ENCODE data around the gene CASKIN1. TPM values are rescaled to one million over a fixed set of nuclear protein-coding genes. Genes with fewer than 3 reads are reported as not detected.

The CASKIN1 gene
- total RNA-seq, 4 donors from 2014 or later, result 0.12 to 0.19 (median 0.14) TPM

DNA sequence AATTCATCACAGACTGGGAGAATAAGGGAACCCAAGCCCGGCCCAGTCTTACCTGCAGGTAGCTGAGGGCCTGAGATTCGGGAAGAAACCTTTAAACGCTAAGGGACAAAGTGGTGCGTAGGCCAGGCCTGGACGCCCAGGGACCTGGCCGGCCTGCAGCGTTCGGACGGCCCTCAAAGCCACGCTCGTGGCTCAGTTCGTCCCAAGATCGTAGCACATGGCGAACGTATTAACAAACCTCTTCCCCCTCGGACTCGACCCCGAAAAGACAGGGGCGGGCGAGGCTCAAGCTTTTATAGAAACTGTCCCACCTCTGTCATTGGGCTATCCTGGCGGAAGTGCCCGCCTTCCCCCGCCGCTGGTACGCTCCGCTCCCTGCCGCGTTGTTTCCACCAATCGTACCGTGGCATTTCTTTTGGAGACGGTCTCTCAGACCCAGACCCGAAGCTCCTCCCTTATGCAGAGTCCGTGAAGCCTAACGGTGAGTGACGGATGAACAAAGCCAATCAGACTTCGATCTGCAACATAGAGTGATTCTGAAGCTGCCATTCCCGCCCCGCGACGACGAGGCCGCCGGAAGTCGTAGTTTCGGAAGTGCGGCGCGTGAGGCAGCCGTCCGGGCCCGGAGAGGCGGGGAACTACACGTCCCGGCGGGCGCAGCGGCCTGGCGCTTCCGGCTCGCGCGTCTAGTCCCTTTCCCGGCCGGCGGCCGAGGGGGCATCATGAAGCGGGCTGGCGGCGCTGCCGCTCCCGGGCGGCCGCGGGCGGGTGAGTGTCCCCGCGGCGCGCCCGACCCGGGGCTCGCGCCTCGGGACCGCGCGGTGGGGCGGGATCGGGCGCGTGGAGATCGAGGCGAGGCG is 41.1 kb downstream of the CASKIN1 start, which contains the start of gene TRAF7:
TSS of gene TRAF7 (plus strand) at position 692 of the 860 bp plus-strand sequence. CDS start 8,139 bp downstream, outside the sequence.
- DNase-seq (ENCODE audit: low spot score), result peak; percentile 95
- ATAC-seq (ENCODE audit: low FRiP score), result peak; percentile 93
- TF ChIP-seq, protein P1, sequence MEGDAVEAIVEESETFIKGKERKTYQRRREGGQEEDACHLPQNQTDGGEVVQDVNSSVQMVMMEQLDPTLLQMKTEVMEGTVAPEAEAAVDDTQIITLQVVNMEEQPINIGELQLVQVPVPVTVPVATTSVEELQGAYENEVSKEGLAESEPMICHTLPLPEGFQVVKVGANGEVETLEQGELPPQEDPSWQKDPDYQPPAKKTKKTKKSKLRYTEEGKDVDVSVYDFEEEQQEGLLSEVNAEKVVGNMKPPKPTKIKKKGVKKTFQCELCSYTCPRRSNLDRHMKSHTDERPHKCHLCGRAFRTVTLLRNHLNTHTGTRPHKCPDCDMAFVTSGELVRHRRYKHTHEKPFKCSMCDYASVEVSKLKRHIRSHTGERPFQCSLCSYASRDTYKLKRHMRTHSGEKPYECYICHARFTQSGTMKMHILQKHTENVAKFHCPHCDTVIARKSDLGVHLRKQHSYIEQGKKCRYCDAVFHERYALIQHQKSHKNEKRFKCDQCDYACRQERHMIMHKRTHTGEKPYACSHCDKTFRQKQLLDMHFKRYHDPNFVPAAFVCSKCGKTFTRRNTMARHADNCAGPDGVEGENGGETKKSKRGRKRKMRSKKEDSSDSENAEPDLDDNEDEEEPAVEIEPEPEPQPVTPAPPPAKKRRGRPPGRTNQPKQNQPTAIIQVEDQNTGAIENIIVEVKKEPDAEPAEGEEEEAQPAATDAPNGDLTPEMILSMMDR (IDR thresholded peaks at IDR 0.05), result no peak

DNA sequence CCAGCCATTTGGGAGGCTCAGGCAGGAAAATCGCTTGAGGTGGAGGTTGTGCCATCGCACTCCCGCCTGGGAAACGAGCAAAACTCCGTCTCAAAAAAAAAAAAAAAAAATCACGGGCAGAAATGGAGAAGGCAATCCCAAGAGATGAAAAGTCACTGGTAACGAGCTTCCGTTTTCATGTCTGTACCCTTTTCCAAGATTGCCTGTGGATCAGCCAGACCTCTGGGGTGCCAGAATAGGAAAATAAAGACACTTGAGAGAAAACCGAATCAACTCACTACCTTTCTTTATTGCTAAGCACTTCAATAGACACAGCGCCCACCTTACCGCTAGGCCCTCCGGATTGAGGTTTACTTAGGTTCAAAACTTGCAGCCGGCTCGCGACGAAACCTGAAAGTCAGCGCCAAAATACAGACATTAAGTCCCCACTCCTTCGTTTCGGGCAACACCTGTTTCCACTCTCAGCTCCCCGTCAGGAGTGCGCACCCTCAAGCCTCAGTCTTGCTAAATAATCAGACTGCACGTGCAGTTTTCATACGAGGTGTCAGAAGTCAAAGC is 41.8 kb downstream of the CASKIN1 start:
- no peak for ATAC-seq (ENCODE audit: low FRiP score)
- TF ChIP-seq, protein P1 (IDR thresholded peaks at IDR 0.05), result no peak
- no peak for DNase-seq (ENCODE audit: low spot score)

DNA sequence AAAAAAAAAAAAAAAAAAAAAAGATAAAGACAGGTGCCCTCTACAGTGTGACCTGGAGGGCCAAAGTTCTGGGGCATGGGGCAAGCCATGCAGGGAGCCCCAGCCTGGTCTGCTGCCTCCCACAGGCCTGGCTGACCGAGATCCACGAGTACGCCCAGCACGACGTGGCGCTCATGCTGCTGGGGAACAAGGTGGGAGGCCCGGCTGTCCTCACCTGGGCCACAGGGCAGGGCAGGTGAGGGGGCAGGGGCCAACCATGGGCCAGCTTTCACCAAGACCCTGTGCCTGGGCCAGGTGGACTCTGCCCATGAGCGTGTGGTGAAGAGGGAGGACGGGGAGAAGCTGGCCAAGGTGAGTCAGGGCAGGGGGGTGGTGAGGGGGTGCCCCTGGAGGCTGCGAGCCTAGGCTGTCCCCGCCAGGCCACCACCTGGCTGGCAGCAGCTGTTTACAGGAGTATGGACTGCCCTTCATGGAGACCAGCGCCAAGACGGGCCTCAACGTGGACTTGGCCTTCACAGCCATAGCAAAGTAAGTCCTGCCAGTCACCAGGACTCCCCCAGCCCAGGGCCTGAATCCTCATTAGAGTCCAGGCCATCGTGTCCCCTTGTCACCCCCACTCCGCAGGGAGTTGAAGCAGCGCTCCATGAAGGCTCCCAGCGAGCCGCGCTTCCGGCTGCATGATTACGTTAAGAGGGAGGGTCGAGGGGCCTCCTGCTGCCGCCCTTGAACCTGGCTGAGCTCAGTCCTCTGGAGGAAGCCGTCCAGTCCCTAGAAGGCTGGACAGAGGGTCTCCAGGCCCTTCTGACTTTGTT is 43.5 kb downstream of the CASKIN1 start:
- no peak for ATAC-seq (ENCODE audit: low FRiP score)
- TF ChIP-seq, protein P1 (IDR thresholded peaks at IDR 0.05), result no peak
- DNase-seq (ENCODE audit: low spot score), result no peak

DNA sequence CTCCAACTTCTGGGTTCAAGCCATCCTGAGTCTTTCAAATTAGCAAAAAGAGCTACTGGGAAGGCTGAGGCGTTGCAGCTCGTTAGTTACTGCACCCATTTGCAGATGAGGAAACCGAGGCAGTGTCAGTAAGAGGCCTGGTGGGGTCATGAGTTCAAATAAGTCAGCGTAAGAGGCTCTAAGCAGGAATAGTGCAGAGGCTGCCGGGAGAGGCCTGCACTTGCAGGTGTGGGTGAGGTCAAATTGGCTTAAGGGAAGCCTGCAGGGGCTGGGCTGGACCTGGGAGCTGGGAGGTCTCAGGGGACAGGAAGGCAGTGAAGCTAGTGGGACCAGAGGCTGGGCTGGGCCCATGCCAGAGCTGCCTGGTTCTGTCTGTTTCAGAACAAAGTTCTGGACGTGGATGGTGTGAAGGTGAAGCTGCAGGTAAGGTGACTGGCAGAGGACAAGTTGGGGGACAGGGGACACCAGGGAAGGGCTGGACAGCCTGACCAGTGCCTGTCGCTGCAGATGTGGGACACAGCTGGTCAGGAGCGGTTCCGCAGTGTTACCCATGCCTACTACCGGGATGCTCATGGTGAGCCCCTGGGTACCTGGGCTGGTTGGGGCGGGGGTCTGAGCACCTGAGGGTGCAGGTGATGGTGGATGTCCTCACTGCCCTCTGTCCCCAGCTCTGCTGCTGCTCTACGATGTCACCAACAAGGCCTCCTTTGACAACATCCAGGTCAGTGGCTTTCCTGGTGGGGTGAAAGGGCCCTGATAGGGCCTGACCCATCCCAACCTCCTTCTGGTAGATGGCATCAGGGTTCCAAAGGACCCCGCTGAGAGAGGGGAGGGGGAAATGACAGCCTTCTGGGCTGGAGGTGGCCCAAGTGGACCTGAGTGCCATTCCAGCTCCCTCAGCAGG is 45.0 kb downstream of the CASKIN1 start:
- TF ChIP-seq, protein P1 (IDR thresholded peaks at IDR 0.05), result no peak
- ATAC-seq (ENCODE audit: low FRiP score) (no peak), DNase-seq (ENCODE audit: low spot score) (no peak)

DNA sequence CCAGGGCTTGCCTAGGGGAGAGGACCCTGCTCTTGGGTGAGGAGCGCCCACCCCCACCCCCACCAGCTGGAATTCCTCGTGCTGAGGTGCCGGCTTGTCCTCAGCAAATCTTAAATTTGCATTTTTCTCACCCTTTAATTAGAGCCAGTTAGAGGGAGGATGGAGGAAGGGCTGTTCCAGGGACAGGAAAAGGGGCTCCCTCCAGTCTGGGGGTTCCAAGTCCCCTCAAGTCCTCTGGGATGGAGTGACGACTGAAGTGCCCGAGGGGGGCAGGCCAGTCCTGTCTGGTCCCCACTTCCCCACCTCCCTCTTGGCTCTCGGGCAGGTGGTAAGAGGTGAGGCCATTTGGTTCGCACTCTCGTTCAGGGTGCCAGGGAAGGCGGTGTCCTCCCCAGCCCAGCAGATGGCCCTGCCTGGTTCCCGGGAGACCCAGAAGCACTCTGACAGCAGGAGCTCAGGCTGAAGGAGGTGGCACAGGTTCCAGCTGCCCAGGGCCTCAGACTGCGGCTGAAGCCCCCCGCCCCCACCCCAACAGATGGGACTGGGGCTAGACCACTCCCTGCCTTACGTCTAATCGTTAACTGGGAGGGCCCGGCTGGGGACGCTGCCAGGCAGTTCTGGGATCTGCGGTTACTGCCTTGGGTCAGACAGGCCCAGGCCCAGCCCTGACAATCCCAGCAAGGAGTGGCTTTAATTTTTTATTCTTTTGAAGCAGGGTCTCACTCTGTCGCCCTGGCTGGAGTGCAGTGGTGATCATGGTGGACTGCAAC is 45.8 kb downstream of the CASKIN1 start:
- TF ChIP-seq, protein P1 (IDR thresholded peaks at IDR 0.05), result no peak
- ATAC-seq (ENCODE audit: low FRiP score) (no peak), DNase-seq (ENCODE audit: low spot score) (no peak)

Data from omental fat pad (tissue), 4 donors.